Muscle of leg (tissue), 11 donors: ENCODE results near the gene SLC4A5. TPM values are rescaled to one million over a fixed set of nuclear protein-coding genes. Genes with fewer than 3 reads are reported as not detected.

Source experiments
- DNase-seq: peaks from one replicate; pipeline ENCODE4 v3.0.0; 2013
- H3K27ac ChIP-seq: one replicate; pipeline ENCODE4 v1.5.1; 2013; ENCODE audit warnings: mild to moderate bottlenecking, low read length, control low read depth
- H3K27me3 ChIP-seq: one replicate; pipeline ENCODE4 v1.6.1; 2013; ENCODE audit warnings: low read length; ENCODE audit not compliant: control insufficient read depth, insufficient read depth
- H3K36me3 ChIP-seq: one replicate; pipeline ENCODE4 v1.6.1; 2013; ENCODE audit warnings: low read length; ENCODE audit not compliant: control insufficient read depth, insufficient read depth
- H3K4me1 ChIP-seq: one replicate; pipeline ENCODE4 v1.6.1; 2013; ENCODE audit warnings: low read length; ENCODE audit not compliant: control insufficient read depth, insufficient read depth
- H3K4me3 ChIP-seq: one replicate; pipeline ENCODE4 v1.5.1; 2013; ENCODE audit warnings: low read length, control low read depth
- H3K9me3 ChIP-seq: replicated peaks from 2 replicates; pipeline ENCODE4 v1.6.1; 2013; ENCODE audit warnings: low read depth, low read length; ENCODE audit not compliant: control insufficient read depth
- WGBS: methylation state at CpG from one replicate; pipeline ENCODE4 v1.1.5; 2013; ENCODE audit warnings: missing lambda C conversion rate; ENCODE audit not compliant: insufficient coverage; 5-methylcytosine and 5-hydroxymethylcytosine counted together
- polyA plus RNA-seq, 8 donors: library from polyadenylated mRNA; unstranded; fragments of 120-200 nt; gene quantifications; one replicate each; pipeline versions ENCODE4 v1.2.1 to v1.2.3, GENCODE V29; 2013; ENCODE audit warnings: inconsistent platforms in 1 of 8, low replicate concordance in 1 of 8; ENCODE audit not compliant: insufficient read length in 8 of 8, insufficient read depth in 1 of 8
- total RNA-seq: library from RNA; stranded (reverse); fragments of 120-200 nt; gene quantifications from one replicate; pipeline ENCODE4 v1.2.4, GENCODE V29; 2013

Gene SLC4A5
- total and polyA plus RNA-seq, 9 donors, result 1.2 to 2.2 (median 1.6) TPM

DNA sequence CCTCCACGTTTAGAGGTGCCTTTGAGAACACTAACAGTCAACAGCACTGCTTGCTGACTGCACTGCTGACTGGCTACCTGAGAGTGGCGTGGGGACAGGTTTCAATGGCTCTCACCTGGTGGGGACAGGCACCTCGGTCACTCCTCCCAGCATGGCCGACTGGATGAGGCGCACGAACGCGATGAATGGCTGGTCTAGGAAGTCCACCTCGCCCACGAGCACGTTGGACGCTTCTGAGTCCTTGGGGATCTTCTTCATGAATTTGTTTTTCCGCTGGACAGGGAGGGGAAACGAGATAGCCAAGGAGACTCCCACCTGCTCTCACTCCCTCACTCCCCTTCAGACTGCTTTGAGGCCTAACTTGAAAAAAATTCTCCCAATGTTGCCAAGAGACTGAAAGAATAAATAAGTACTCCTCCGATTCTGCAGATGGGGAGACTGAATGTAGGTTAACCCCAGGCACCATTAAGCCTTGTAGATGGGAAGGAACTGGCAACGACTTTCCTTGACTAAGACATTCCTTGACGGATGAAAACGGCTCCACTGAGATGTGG lies 87.5 kb downstream of the SLC4A5 start:
- H3K27ac ChIP-seq, result no peak overlapping the region
- DNase-seq, result no peak
- H3K27me3 ChIP-seq, result no peaks in the 10 kb centered on the region
- WGBS, result 73% methylated on average over 12 of the region's 18 CpGs
- no peak overlapping the region for H3K4me3 ChIP-seq
- peaks cover 3% of the 10 kb centered on the region for H3K36me3 ChIP-seq
- H3K4me1 ChIP-seq, result peaks cover 7% of the 10 kb centered on the region
- H3K9me3 ChIP-seq, result no peaks in the 10 kb centered on the region

DNA sequence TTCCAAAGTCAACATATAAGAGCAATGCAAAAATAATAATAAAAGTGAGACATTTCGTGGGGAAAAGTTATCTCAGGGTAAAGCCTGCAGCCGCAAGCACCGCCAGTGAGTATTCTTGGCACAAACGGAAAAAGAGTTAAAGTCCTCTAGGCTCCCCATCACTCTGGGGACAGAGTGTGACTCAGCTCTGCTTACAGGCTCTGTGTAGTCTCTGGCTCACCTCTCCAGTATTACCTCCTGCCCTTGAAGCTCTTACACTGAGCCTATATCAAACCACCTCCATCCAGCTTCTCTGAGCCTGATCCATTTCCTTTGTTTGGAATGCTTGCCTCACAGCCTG lies 89.3 kb downstream of the SLC4A5 start:
- peak; percentile 85 for DNase-seq
- H3K36me3 ChIP-seq, result peaks cover 3% of the 10 kb centered on the region
- no peaks in the 10 kb centered on the region for H3K9me3 ChIP-seq
- 0% methylated on average over 2 of the region's 4 CpGs for WGBS
- peaks cover 6% of the 10 kb centered on the region for H3K4me1 ChIP-seq
- no peaks in the 10 kb centered on the region for H3K27me3 ChIP-seq
- H3K27ac ChIP-seq, result peak overlapping the region; percentile 48
- H3K4me3 ChIP-seq, result no peak overlapping the region

DNA sequence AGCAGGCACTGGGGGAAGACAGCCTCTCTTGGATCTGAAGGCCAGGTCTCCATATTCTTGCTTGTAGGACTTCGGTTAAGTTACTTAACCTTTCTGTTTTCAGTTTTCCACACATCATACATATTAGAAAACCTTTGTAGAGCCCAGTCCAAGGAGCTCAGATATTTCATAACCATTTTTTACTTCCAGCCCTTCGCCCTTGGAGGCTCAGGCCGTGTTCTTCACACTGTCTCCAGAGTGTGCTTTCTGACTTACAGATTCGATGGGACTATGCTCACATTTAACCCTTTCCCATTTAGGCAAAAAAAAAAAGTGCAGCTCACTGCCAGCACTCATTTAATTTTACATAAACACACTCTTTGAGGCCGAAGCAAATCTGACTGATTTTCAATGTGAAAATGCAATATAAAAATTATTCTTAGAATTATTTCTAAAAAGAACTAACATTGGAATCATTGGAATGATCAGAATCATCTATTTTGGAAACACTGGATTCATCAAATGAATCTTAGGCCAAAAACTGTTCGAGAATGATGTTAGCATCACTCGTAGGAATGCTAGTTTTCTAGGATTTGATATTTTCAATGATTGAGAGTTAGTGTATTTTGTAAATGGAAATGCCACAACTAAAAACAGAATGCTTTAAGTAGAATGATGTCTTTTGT lies 89.8 kb downstream of the SLC4A5 start:
- Histone ChIP-seq H3K36me3 (peaks cover 3% of the 10 kb centered on the region), H3K4me1 (peaks cover 6% of the 10 kb centered on the region), H3K27me3 (no peaks in the 10 kb centered on the region), H3K27ac (peak overlapping the region; percentile 71), H3K9me3 (no peaks in the 10 kb centered on the region), H3K4me3 (no peak overlapping the region)
- DNase-seq, result peak; percentile 70
- WGBS, result 39% methylated on average over 4 of the region's 7 CpGs

DNA sequence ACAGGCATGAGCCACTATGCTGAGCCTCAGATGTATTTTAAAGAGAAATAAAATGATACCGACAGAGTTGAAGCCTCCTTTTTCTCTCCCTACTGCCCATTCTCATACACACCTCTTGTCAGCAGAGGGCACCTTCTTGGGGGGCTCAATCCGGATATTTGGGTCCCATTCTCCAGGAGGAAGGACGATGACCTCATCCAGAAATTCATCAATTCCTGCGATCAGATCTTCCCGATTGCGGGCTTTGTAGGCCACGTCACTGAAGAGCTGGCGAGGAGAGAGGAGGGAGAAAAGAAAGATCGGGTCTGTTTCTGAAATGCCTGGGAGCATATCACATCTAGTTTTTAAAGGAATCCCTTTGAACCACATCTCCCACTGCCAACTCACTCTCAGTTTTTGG lies 90.4 kb downstream of the SLC4A5 start:
- H3K4me1 ChIP-seq, result peaks cover 6% of the 10 kb centered on the region
- peaks cover 3% of the 10 kb centered on the region for H3K36me3 ChIP-seq
- WGBS, result 69% methylated on average over 3 of the region's 9 CpGs
- peak overlapping the region; percentile 71 for H3K27ac ChIP-seq
- no peaks in the 10 kb centered on the region for H3K9me3 ChIP-seq
- peak; percentile 43 for DNase-seq
- H3K4me3 ChIP-seq, result no peak overlapping the region
- no peaks in the 10 kb centered on the region for H3K27me3 ChIP-seq

DNA sequence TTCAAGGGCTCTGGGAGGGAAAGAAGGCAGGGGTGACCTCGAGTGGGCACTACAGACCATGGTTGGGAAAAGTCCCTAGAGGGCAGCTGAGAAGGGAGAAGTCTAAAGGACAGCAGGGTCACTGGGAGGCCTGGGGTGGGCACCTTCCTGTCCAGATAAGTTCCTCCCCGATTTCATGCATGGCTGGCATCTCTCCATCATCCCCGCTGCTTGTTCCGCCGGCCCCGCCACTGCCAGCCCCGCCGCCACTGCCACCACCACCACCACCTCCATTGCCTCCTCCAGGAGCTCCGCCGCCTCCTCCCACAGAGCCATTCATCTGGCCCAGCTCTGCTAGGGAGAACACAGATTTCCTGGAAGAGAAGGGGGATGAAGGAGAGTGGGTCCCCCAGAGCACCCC lies 91.2 kb downstream of the SLC4A5 start:
- no peak for DNase-seq
- H3K4me3 ChIP-seq, result no peak overlapping the region
- 63% methylated on average over 3 of the region's 10 CpGs for WGBS

DNA sequence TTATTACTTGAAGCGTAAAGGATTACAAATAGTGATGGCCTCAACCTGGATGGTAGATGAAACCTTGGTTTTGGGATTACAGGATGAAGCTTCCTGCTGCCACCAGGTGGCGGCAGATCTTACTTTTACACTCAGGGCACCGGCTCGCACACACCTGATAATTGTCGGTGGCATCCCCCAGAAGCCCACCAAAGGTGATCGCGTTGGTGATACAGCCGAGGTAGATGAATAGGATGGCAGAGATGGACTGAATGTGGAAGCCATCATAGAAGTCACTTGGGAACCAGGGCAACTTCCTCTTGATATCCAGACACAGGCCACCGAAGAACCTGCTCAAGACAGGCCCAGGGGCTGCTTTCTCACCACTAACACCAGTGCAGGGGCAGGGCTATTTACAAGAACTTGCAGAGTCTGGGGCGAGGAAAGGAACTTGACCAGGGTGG lies 93.0 kb downstream of the SLC4A5 start:
- Histone ChIP-seq H3K9me3 (no peaks in the 10 kb centered on the region), H3K27ac (no peak overlapping the region), H3K4me1 (peaks cover 6% of the 10 kb centered on the region), H3K36me3 (no peaks in the 10 kb centered on the region), H3K4me3 (no peak overlapping the region), H3K27me3 (no peaks in the 10 kb centered on the region)
- peak; percentile 56 for DNase-seq
- WGBS, result no CpG with 5 or more reads among the region's 10 CpGs

More for the DNA sequence above, 91.2 kb downstream of the SLC4A5 start:
- Histone ChIP-seq H3K36me3 (peaks cover 3% of the 10 kb centered on the region), H3K9me3 (no peaks in the 10 kb centered on the region), H3K27ac (no peak overlapping the region), H3K4me1 (peaks cover 6% of the 10 kb centered on the region), H3K27me3 (no peaks in the 10 kb centered on the region)

DNA sequence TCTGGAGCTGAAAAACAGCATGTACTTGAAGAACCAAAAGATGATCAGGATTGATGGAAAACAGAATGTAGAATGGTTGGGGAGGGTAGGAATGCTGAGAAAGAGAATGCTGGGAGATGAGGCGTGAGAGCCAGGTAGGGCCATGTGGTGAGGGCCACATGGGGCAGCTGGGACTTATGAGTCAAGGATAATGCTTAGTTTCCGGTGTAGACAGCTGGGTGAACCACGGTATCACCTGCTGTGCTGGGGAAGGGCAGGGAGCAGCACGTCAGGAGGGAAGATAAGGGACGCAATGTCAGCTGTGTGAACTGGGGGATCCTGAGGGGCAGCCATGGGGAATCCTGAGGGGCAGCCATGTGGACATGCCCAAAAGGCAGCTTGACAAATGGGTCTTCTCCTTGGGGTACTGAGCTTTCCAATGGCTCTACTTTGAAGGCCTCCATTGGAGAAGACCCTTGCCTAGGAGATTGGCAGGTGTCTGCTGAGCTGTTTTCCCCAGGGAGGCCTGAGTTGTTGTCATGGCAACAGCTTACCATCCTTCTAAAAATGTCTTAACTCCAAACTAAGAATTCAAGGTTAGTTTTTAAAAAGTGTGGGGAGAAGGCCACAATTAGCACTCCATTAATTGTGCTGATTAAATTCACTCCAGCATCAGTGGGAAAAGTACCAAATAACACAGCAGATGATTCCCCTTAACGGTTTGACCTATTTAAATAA lies 93.7 kb downstream of the SLC4A5 start:
- WGBS, result 71% methylated on average over 5 of the region's 6 CpGs
- no peaks in the 10 kb centered on the region for H3K27me3 ChIP-seq

DNA sequence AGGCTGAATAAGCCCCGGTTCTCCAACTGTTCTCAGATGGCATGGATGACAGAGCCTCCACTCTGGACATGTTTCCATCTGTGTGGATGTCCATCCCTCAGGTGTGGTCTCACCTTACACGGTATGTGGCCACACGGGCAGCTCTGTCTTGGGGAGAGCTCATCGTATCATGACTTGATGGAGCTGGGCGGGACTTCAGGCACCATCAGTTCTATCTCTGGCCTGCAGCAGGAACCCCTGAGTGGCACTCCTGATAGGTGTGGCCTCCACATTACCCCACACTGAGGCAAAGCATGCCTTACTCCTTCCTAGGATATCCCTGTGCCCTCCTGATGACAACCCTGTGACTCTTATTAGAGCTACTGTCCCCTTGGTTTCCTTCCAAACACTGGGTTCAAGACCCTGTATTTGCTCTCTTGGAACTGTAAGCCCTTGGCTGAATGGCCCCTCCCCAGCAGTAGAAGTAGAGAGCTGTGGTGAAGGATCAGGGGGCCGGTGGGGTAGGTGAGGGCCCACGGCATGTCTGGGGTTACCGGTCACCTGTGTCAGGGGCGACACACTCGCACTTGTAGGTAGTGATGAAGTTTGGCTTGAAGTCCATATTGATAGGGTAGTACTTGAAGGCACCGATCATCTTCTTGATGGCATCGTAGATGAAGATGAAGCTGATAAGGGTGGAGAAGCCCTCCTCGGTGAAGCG lies 96.6 kb downstream of the SLC4A5 start:
- Histone ChIP-seq H3K4me1 (no peaks in the 10 kb centered on the region), H3K36me3 (no peaks in the 10 kb centered on the region), H3K27ac (no peak overlapping the region), H3K4me3 (no peak overlapping the region), H3K9me3 (no peaks in the 10 kb centered on the region), H3K27me3 (no peaks in the 10 kb centered on the region)
- WGBS, result 90% methylated on average over 14 of the region's 14 CpGs
- no peak for DNase-seq

More for the DNA sequence above, 93.7 kb downstream of the SLC4A5 start:
- Histone ChIP-seq H3K36me3 (no peaks in the 10 kb centered on the region), H3K9me3 (no peaks in the 10 kb centered on the region), H3K4me1 (peaks cover 6% of the 10 kb centered on the region), H3K27ac (no peak overlapping the region), H3K4me3 (no peak overlapping the region)
- DNase-seq, result no peak

DNA sequence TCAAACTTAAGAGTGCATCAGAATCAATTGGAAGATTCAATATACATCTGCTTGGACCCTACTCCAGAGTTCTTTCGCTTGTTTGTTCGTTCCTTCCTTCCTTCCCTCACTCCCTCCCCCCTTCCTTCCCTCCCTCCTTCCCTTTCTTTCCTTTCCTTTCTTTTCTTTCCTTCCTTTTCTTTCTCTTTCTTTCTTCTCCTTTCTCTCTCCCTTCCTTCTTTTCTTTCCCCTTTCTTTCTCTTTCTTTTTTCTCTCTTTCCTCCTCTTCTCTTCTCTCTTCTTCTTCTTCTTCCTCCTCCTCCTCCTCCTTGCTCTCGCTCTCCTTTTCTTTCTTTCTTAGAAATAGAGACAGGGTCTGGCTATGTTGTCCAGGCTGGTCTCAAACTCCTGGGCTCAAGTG lies 98.9 kb downstream of the SLC4A5 start:
- H3K4me1 ChIP-seq, result no peaks in the 10 kb centered on the region
- H3K4me3 ChIP-seq, result no peak overlapping the region
- H3K27ac ChIP-seq, result no peak overlapping the region
- no peaks in the 10 kb centered on the region for H3K9me3 ChIP-seq
- no peaks in the 10 kb centered on the region for H3K36me3 ChIP-seq
- 60% methylated on average over 2 of the region's 3 CpGs for WGBS
- H3K27me3 ChIP-seq, result no peaks in the 10 kb centered on the region
- DNase-seq, result no peak
